GM23248 (cell line): ENCODE measurements around the gene LAMA5.

Source experiments
- EZH2 ChIP-seq: fragments of 200-600 bp; sonication (generic); IDR thresholded peaks from 2 replicates; pipeline ENCODE4 v1.6.1; 2018; ENCODE audit warnings: antibody characterized with exemption, mild to moderate bottlenecking; ENCODE audit not compliant: insufficient read depth, poor library complexity, severe bottlenecking
- EZH2phosphoT487 ChIP-seq: fragments of 200-600 bp; sonication (generic); IDR thresholded peaks from 2 replicates; pipeline ENCODE4 v1.6.1; 2018; ENCODE audit warnings: antibody characterized with exemption, moderate library complexity, mild to moderate bottlenecking, low read depth; ENCODE audit not compliant: insufficient read depth

GRCh38 chr20:62305765-62306413 lies 61.2 kb downstream of the LAMA5 start:
- TF ChIP-seq EZH2phosphoT487 = no peak
- TF ChIP-seq EZH2 = no peak
